Subcutaneous adipose tissue (tissue), 4 donors: ENCODE measurements around the gene ZNF823. TPM values are rescaled to one million over a fixed set of nuclear protein-coding genes. Genes with fewer than 3 reads are reported as not detected.

Source experiments
- total RNA-seq, 4 donors: library from RNA; depleted of rRNA; stranded (reverse); fragments of >200 nt; gene quantifications; one replicate each; pipeline ENCODE4 v1.1.0, GENCODE V29; 2016
- TF ChIP-seq, protein P1 (sequence below): fragments of 450-650 bp; IDR thresholded peaks from one replicate; pipeline ENCODE4 v1.5.1; 2016; ENCODE audit warnings: low read depth, mild to moderate bottlenecking, control low read depth, antibody characterized with exemption, moderate library complexity

Gene ZNF823
- total RNA-seq, 4 donors from 2014 or later: 6.4 to 9.3 (median 8.2) TPM

DNA sequence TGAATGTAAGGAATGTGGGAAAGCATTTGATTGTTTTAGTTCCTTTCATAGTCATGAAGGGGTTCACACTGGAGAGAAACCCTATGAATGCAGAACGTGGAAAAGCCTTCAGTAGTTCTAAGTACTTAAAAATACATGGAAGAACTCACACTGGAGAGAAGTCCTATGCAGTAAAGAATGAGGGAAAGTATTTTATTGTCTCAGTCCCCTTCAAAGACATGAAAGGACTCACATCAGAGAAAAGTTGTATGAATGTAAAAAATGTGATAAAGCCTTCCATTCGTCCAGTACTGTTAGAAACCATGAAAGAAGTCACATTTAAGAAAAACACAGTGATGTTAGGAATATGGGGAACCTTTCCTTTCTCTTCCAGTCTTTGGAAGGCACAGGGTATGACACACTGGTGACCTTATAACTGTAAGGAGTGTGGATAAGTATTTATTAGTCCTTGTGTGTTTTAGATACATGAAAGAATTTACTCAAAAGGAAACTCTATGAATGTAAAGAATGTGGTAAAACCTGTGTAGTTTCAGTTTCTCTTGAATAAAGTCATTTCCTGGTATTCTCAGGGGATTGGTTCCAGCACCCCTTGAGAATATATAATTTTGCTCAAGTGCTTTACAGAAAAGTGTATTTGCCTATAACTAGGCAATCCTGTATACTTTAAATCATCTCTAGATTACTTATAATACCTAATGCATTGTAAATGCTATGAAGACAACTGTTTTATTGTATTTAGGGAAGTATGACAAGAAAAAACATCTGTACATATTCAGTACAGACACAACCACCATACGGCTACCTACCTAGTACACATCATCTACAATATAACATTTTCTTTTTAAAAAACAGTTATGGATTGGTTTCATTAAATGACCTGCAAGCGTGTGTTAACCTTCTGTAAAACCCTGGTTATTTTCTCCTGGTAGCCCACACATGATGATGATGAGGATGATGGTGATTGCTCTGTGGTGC is 52.8 kb downstream of the ZNF823 start:
- TF ChIP-seq, protein P1, sequence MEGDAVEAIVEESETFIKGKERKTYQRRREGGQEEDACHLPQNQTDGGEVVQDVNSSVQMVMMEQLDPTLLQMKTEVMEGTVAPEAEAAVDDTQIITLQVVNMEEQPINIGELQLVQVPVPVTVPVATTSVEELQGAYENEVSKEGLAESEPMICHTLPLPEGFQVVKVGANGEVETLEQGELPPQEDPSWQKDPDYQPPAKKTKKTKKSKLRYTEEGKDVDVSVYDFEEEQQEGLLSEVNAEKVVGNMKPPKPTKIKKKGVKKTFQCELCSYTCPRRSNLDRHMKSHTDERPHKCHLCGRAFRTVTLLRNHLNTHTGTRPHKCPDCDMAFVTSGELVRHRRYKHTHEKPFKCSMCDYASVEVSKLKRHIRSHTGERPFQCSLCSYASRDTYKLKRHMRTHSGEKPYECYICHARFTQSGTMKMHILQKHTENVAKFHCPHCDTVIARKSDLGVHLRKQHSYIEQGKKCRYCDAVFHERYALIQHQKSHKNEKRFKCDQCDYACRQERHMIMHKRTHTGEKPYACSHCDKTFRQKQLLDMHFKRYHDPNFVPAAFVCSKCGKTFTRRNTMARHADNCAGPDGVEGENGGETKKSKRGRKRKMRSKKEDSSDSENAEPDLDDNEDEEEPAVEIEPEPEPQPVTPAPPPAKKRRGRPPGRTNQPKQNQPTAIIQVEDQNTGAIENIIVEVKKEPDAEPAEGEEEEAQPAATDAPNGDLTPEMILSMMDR: no peak

DNA sequence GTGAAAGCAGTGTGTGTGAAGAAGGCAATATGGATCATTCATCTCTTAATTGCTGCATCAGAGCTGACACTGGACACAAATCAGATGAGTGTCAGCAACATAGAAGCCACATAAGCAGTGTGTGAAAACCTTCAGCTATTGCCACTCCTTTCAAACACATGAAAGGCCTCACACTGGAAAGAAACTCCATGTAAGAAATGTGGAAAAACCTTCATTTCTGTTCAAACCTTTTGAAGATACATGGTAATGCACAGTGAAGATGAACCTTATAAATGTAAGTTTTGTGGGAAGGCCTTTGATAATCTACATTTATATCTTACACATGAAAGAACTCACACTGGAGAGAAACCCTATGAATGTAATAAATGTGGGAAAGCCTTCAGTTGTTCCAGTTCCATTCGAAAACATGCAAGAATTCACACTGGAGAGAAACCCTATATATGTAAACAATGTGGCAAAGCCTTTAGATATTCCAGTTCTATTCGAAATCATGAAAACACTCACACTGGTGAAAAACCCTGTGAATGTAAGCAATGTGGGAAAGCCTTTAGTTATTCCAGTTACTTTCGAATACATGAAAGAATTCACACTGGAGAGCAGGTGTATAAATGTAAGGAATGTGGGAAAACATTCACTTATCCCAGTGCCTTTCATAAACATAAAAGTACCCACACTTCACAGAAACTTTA is 53.6 kb downstream of the ZNF823 start:
- TF ChIP-seq, protein P1: no peak

DNA sequence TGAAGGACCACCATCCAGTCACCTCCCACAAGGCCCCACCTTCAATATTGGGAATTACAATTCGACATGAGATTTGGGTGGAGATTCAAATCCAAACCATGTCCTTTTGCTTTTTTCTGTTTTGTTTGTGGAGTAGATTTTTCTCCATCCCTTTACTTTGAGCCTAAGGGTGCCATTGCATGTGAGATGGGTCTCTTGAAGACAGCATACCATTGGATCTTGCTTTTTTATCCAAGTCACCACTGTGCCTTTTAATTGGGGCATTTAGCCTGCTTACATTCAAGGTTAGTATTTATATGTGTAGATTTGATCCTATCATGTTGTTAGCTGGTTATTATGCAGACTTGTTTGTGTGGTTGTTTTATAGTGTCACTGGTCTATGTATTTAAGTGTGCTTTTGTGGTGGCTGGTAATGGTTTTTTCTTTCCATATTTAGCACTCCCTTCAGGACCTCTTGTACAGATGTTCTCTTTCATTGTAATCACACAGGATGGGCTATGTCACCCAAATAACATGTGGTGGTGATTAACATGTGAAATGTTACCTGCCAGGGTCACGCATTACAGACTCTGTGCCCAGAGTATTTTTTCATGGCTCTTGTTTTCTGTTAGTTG is 58.0 kb downstream of the ZNF823 start:
- TF ChIP-seq, protein P1: no peak

DNA sequence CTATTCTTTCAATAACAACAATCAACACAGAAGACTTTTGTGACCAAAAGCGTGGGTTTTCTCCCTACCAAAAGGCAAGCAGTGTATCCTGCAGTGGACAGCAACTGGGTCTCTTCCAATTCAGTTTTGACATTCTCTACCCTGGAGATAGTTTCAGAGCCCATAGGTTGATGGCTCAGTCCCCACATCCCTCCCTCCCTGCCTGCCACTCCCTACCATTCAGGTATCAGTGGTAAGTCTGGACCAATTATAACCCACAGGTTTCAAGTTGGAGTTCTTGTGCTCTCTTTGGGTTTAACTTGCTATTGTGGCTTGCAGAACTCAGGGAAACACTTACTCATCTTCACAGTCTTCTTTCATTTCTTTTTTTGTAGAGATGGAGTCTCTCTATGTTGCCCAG is 60.2 kb downstream of the ZNF823 start:
- TF ChIP-seq, protein P1: no peak

DNA sequence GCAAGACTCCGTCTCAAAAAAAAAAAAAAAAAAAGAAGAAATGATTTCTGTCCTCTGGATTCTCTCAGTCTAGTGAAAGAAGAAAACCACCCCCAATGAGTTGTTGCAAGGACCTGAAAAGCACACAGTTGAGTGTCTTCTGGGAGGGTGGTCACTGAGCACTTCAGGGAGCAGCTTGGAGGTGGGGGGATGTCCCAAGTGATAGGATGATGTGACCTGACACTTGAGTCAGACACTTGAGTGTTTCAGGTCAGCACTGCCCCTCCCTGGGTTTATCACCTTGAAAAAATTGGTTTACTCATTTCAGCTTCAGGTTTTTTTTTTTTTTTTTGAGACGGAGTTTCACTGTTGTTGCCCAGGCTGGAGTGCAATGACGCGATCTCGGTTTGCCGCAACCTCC is 63.2 kb downstream of the ZNF823 start:
- TF ChIP-seq, protein P1: no peak

DNA sequence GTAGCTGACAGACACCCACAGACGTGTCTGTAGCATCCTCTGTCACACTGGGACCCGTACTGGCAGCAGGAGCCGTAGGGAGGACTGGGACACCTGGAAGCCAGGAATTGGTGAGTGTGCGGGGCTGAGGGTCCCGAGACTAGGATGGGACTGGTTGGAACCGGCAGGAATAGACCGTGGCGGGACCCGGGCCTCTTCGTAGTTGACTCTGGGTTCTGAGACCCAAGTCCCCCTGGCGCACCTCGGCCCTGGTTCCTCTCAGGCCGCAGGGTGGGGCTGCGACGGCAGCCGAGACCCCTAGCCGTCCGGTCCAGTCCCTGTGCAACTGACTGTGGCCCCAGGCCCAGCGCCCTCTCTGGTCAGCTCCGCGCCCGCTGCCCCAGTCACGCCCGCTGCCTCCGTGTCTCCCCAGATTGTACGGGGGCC is 64.7 kb downstream of the ZNF823 start:
- TF ChIP-seq, protein P1: no peak

DNA sequence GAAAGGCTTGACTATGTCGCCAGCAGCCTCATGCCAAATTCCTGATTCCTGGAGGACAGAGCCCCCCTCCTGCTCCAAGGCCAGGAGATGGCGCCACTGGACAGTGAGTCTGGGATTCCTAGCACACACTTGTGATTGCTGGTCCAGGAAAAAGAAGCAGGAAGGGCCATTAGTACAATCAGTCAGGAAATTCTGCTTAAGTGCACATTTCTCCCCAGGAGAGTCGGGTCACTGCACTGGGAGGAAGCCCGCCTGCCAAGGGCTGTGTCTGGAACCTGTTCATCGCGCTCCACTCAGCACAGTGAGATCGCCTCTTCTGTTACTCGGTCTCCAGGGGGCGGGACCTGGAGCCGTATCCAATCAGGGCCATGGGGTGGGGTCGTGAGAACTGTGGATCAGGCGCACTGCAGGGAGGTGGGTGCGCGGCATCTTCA is 65.1 kb downstream of the ZNF823 start:
- TF ChIP-seq, protein P1: no peak
